ENCODE results near the gene GGT7. TPM values are rescaled to one million over a fixed set of nuclear protein-coding genes. Genes with fewer than 3 reads are reported as not detected.

Gene GGT7
- total RNA-seq, 1 experiment from 2014 or later, result not detected

GRCh38 chr20:34863421-34863965 lies 9.2 kb downstream of the GGT7 start:
- H3K27ac ChIP-seq (ENCODE audit: low read length), result no peak overlapping the region
- H3K79me2 ChIP-seq (ENCODE audit: low read length), result no peaks in the 10 kb centered on the region
- H3K4me3 ChIP-seq (ENCODE audit: low read length), result no peak overlapping the region
- no peaks in the 10 kb centered on the region for H3K36me3 ChIP-seq (ENCODE audit: insufficient read depth, low read length)
- no peak overlapping the region for H3K9ac ChIP-seq (ENCODE audit: low read length)
- no peak overlapping the region for H3K4me2 ChIP-seq (ENCODE audit: low read depth, low read length, poor library complexity, severe bottlenecking)
- H3K4me1 ChIP-seq (ENCODE audit: low read length), result peaks cover 6% of the 10 kb centered on the region; the same call in 1 of the 2 replicates
- no peak overlapping the region for H2AFZ ChIP-seq (ENCODE audit: low read length)
- no peak for DNase-seq
- H3K27me3 ChIP-seq (ENCODE audit: low read length), result no peaks in the 10 kb centered on the region
- H4K20me1 ChIP-seq (ENCODE audit: insufficient read depth, low read depth, low read length), result no peaks in the 10 kb centered on the region
- no peaks in the 10 kb centered on the region for H3K9me3 ChIP-seq (ENCODE audit: low read length)
- no peaks in the 10 kb centered on the region for H3K9me2 ChIP-seq (replicated peaks; ENCODE audit: insufficient read depth, low read length)

- Histone ChIP-seq H3K79me2 (ENCODE audit: low read length) (no peaks in the 10 kb centered on the region), H2AFZ (ENCODE audit: low read length) (no peak overlapping the region), H3K27me3 (ENCODE audit: low read length) (no peaks in the 10 kb centered on the region), H3K27ac (ENCODE audit: low read length) (no peak overlapping the region), H3K9me3 (ENCODE audit: low read length) (no peaks in the 10 kb centered on the region), H3K9ac (ENCODE audit: low read length) (no peak overlapping the region), H3K9me2 (replicated peaks; ENCODE audit: insufficient read depth, low read length) (no peaks in the 10 kb centered on the region), H3K4me1 (ENCODE audit: low read length) (peaks cover 6% of the 10 kb centered on the region; the same call in 1 of the 2 replicates), H3K4me3 (ENCODE audit: low read length) (no peak overlapping the region), H3K4me2 (ENCODE audit: low read depth, low read length, poor library complexity, severe bottlenecking) (no peak overlapping the region), H3K36me3 (ENCODE audit: insufficient read depth, low read length) (no peaks in the 10 kb centered on the region), H4K20me1 (ENCODE audit: insufficient read depth, low read depth, low read length) (no peaks in the 10 kb centered on the region)
- DNase-seq, result no peak
Measured at GRCh38 chr20:34862724-34863123, 9.9 kb downstream of the GGT7 start.

DNA sequence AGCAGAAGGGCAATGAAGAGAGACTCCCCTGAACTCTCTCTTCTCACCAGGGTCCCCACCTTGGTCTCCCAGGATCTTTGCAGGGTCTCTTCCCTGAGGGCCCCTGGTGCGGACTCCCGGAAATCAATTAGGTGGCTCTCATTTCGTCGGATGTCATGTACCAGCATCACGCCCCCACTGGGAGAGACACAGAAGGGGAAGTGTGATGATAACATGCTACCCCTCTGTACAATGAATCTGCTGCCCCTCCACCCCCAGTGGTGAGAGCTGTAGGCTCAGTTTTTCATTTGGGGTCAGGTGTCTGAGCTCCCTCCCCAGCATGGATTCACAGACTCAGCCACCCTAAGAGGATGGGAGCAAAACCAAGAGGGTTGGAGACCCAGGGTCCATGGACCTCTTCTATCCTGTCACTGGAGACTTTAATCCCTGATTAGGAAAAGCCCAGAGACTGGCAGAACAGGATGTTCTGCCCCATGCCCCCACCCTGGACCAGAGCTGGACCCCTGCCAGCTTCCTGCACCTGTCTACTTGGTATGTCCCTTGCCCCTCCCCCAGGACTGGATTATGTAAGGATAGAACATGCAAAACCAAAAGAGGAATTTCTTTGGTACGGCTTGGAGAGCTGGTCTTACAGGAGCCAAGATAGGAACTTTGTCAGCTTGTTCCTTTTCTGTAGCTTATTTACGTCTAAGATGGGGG lies 11.1 kb downstream of the GGT7 start:
- Histone ChIP-seq H3K9me3 (ENCODE audit: low read length) (no peaks in the 10 kb centered on the region), H3K9ac (ENCODE audit: low read length) (no peak overlapping the region), H3K27me3 (ENCODE audit: low read length) (no peaks in the 10 kb centered on the region), H3K4me1 (ENCODE audit: low read length) (peaks cover 6% of the 10 kb centered on the region; the same call in 1 of the 2 replicates), H3K4me2 (ENCODE audit: low read depth, low read length, poor library complexity, severe bottlenecking) (no peak overlapping the region), H3K4me3 (ENCODE audit: low read length) (no peak overlapping the region), H3K79me2 (ENCODE audit: low read length) (no peaks in the 10 kb centered on the region), H4K20me1 (ENCODE audit: insufficient read depth, low read depth, low read length) (no peaks in the 10 kb centered on the region), H3K27ac (ENCODE audit: low read length) (no peak overlapping the region), H3K9me2 (replicated peaks; ENCODE audit: insufficient read depth, low read length) (no peaks in the 10 kb centered on the region), H2AFZ (ENCODE audit: low read length) (no peak overlapping the region), H3K36me3 (ENCODE audit: insufficient read depth, low read length) (no peaks in the 10 kb centered on the region)
- peak; percentile 48 for DNase-seq

DNA sequence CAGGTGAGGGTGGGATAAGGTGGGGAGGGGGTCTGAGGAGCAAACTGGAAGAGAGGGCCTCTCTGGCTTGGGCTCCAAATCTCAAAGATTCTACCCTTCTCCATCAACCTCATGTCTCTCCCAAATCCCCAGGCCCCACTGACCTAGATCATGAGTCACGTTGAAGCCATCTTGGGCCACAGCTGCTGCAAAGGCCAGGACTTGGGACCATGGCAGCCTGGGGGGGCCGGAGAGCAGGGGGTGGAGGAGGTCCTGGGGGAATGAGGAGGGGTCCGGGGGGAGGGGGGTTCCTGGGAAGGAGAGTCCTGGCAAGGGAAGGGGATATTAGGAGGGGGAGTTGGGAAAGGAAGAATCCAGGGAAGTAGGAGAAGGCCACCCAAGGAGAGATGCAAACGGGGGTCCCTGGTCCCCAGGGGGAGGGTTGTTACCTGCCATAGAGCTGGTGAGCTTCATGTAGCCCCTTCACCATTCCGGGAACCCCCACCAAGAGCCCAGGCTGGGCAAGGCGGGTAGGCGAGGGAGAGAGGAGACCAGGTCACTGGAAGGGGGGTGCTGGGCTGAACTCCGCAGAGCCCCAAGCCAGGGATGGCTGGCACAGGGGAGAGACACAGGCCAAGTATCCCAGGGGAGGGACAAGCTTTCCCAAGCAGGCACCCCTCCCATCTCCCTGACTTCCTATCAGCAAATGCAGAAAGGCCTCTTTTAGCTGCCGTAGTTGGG lies 12.7 kb downstream of the GGT7 start:
- no peak overlapping the region for H2AFZ ChIP-seq (ENCODE audit: low read length)
- H3K9ac ChIP-seq (ENCODE audit: low read length), result no peak overlapping the region
- H3K4me3 ChIP-seq (ENCODE audit: low read length), result no peak overlapping the region
- no peak overlapping the region for H3K27ac ChIP-seq (ENCODE audit: low read length)
- peaks cover 6% of the 10 kb centered on the region; the same call in 1 of the 2 replicates for H3K4me1 ChIP-seq (ENCODE audit: low read length)
- H3K9me2 ChIP-seq (replicated peaks; ENCODE audit: insufficient read depth, low read length), result no peaks in the 10 kb centered on the region
- H3K36me3 ChIP-seq (ENCODE audit: insufficient read depth, low read length), result no peaks in the 10 kb centered on the region
- no peaks in the 10 kb centered on the region for H3K79me2 ChIP-seq (ENCODE audit: low read length)
- no peaks in the 10 kb centered on the region for H4K20me1 ChIP-seq (ENCODE audit: insufficient read depth, low read depth, low read length)
- no peaks in the 10 kb centered on the region for H3K9me3 ChIP-seq (ENCODE audit: low read length)
- no peak for DNase-seq
- no peak overlapping the region for H3K4me2 ChIP-seq (ENCODE audit: low read depth, low read length, poor library complexity, severe bottlenecking)
- H3K27me3 ChIP-seq (ENCODE audit: low read length), result no peaks in the 10 kb centered on the region

DNA sequence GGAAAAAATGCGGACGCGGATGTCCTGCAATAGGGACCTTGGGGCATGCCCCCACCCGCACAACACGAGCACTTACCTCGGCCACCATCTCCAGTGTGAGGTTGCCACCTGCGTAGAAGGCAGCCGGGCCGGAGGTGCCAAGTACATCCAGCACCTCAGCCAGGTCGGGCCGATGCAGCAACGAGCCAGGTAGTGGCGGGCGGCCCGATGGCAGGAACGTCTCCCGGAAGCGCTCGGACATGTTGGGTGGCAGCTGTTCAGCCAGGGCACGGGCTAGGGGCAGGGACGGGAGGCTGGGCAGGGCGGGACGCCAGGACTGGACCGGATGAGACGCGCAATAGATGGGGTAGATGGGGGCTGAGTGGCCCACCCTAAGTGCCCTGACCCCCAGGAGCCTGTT lies 13.3 kb downstream of the GGT7 start:
- Histone ChIP-seq H3K27me3 (ENCODE audit: low read length) (no peaks in the 10 kb centered on the region), H3K9me3 (ENCODE audit: low read length) (no peaks in the 10 kb centered on the region), H2AFZ (ENCODE audit: low read length) (no peak overlapping the region), H3K36me3 (ENCODE audit: insufficient read depth, low read length) (no peaks in the 10 kb centered on the region), H3K9me2 (replicated peaks; ENCODE audit: insufficient read depth, low read length) (no peaks in the 10 kb centered on the region), H4K20me1 (ENCODE audit: insufficient read depth, low read depth, low read length) (no peaks in the 10 kb centered on the region), H3K4me2 (ENCODE audit: low read depth, low read length, poor library complexity, severe bottlenecking) (no peak overlapping the region), H3K4me1 (ENCODE audit: low read length) (peaks cover 6% of the 10 kb centered on the region; the same call in 1 of the 2 replicates), H3K27ac (ENCODE audit: low read length) (no peak overlapping the region), H3K9ac (ENCODE audit: low read length) (no peak overlapping the region), H3K4me3 (ENCODE audit: low read length) (no peak overlapping the region), H3K79me2 (ENCODE audit: low read length) (no peaks in the 10 kb centered on the region)
- DNase-seq, result no peak

DNA sequence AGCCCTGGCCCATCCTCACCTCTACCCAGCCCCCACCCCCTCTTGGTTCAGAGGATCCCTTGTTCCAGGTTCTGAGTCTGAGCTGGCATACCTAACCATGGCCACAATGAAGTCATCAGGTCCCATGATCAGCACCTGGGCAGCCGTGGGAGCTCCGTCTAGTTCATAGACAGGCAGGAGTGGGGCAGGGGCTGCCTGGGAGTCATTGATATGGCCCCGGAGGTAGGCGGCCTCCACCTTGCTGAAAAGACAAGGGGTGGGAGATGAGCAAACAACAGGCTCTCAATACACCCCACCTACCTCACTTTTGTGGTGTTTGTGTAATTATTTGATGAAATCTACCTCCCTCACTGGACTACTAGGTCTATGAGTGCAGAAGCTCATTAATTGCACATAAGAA lies 20.4 kb downstream of the GGT7 start:
- Histone ChIP-seq H3K4me1 (ENCODE audit: low read length) (no peaks in the 10 kb centered on the region), H3K4me3 (ENCODE audit: low read length) (no peak overlapping the region), H3K27me3 (ENCODE audit: low read length) (no peaks in the 10 kb centered on the region), H3K4me2 (ENCODE audit: low read depth, low read length, poor library complexity, severe bottlenecking) (no peak overlapping the region), H3K27ac (ENCODE audit: low read length) (no peak overlapping the region), H3K36me3 (ENCODE audit: insufficient read depth, low read length) (no peaks in the 10 kb centered on the region), H3K9ac (ENCODE audit: low read length) (no peak overlapping the region), H3K9me3 (ENCODE audit: low read length) (no peaks in the 10 kb centered on the region), H3K79me2 (ENCODE audit: low read length) (no peaks in the 10 kb centered on the region), H2AFZ (ENCODE audit: low read length) (no peak overlapping the region), H3K9me2 (replicated peaks; ENCODE audit: insufficient read depth, low read length) (no peaks in the 10 kb centered on the region), H4K20me1 (ENCODE audit: insufficient read depth, low read depth, low read length) (no peaks in the 10 kb centered on the region)
- no peak for DNase-seq

DNA sequence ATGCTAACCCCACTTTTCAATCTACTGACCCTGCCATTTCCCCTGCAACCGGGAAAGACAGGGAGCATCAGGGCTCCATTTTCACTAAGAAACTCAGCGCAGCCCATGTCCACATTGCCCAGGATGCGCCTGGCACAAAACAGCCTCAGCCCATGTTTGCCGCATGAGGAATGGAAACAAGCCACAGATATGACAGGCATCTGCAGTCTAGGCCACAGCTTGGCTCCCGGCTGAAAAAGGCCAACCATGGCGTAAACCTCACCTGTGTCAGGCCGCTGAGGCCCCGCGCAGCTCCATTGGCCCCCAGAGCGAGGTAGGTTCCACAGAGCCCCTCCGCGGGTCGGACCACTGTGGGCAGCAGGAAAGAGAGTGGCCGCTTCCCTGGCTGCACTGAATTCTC lies 21.7 kb downstream of the GGT7 start:
- Histone ChIP-seq H3K9me3 (ENCODE audit: low read length) (no peaks in the 10 kb centered on the region), H2AFZ (ENCODE audit: low read length) (no peak overlapping the region), H4K20me1 (ENCODE audit: insufficient read depth, low read depth, low read length) (no peaks in the 10 kb centered on the region), H3K79me2 (ENCODE audit: low read length) (no peaks in the 10 kb centered on the region), H3K27ac (ENCODE audit: low read length) (no peak overlapping the region), H3K36me3 (ENCODE audit: insufficient read depth, low read length) (no peaks in the 10 kb centered on the region), H3K4me3 (ENCODE audit: low read length) (no peak overlapping the region), H3K9ac (ENCODE audit: low read length) (no peak overlapping the region), H3K4me2 (ENCODE audit: low read depth, low read length, poor library complexity, severe bottlenecking) (no peak overlapping the region), H3K27me3 (ENCODE audit: low read length) (no peaks in the 10 kb centered on the region), H3K4me1 (ENCODE audit: low read length) (no peaks in the 10 kb centered on the region), H3K9me2 (replicated peaks; ENCODE audit: insufficient read depth, low read length) (no peaks in the 10 kb centered on the region)
- no peak for DNase-seq

DNA sequence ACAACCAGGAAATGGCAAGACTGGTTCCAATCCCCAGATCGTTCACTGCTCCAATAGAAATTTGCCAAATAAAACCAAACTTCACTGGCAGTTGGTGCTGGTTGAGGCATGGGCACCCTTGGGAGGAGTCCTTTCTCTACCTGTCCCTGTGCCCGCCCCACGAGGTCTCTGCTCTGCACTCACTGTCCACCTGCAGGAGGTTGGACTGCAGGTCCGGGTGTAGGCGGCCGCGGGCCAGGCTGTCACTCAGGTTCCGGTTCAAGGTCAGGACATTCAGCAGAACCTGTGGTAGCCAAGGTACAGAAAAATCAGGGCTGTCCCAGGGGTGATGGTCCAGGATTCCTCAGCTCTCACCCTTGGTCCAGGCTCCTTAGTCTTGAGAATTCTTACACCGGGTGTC lies 22.9 kb downstream of the GGT7 start:
- no peak for DNase-seq
- Histone ChIP-seq H3K4me3 (ENCODE audit: low read length) (no peak overlapping the region), H3K9me2 (replicated peaks; ENCODE audit: insufficient read depth, low read length) (no peaks in the 10 kb centered on the region), H3K4me1 (ENCODE audit: low read length) (no peaks in the 10 kb centered on the region), H4K20me1 (ENCODE audit: insufficient read depth, low read depth, low read length) (no peaks in the 10 kb centered on the region), H2AFZ (ENCODE audit: low read length) (no peak overlapping the region), H3K27ac (ENCODE audit: low read length) (no peak overlapping the region), H3K4me2 (ENCODE audit: low read depth, low read length, poor library complexity, severe bottlenecking) (no peak overlapping the region), H3K36me3 (ENCODE audit: insufficient read depth, low read length) (no peaks in the 10 kb centered on the region), H3K9ac (ENCODE audit: low read length) (no peak overlapping the region), H3K27me3 (ENCODE audit: low read length) (no peaks in the 10 kb centered on the region), H3K9me3 (ENCODE audit: low read length) (no peaks in the 10 kb centered on the region), H3K79me2 (ENCODE audit: low read length) (no peaks in the 10 kb centered on the region)

Measured in Karpas-422 (cell line).